GM19395 (cell line): Measurements from ENCODE around the gene MTURN.
"Not testable (repeated sequence)": the region's sequence is repeated elsewhere in the genome, so short reads cannot be mapped to it uniquely, and the experiment has no call there.

ENCODE experiments used
- ATAC-seq: cut with Tn5 transposase; IDR thresholded peaks from one replicate; pipeline ENCODE4 v1.9.1; 2021; ENCODE audit warnings: mild to moderate bottlenecking, moderate library complexity; ENCODE audit not compliant: unreplicated experiment

The MTURN gene

GRCh38 chr7:30177186-30177585 is 42.4 kb downstream of the MTURN start:
- no peak for ATAC-seq

DNA sequence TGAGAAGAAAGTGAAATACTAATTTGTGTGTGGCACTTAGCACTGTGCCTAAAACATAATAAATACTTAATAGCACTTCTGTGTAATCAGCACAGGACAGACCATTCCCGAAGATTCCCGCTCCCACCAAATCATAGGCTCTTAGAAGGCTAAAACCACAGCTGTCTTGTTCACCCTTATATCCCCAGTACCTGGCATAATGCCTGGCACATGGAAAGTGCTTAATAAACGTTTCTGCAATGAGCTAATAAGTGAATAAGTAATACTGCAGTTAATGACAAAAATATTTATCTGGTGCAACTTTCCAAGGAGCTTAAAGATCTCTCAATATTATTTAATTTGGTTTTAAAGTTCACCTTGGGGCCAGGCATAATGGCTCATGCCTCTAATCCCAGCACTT is 43.2 kb downstream of the MTURN start:
- no peak for ATAC-seq

- peak; percentile 89 for ATAC-seq
These were observed 44.1 kb downstream of the MTURN start for GRCh38 chr7:30178748-30179436.

- ATAC-seq: no peak
These were observed 45.9 kb downstream of the MTURN start for GRCh38 chr7:30180718-30181117.

DNA sequence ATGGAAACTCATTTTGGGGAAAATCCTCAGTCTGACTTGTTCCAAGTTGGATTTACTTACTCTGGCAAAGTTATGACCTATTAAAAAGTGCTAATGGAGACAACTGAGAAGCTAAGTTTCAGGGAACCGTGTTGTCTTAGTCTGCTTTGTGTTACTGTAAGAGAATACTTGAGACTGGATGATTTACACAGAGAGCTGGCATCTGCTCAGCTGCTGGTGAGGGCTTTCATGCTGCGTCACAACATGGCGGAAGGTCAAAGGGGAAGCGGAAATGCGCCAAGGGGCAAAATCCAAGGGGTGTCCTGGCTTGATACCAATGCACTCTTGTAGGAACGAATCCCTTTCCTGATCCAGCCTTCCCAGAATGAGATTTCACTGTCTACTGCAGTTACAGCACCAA is 46.4 kb downstream of the MTURN start:
- no peak for ATAC-seq

DNA sequence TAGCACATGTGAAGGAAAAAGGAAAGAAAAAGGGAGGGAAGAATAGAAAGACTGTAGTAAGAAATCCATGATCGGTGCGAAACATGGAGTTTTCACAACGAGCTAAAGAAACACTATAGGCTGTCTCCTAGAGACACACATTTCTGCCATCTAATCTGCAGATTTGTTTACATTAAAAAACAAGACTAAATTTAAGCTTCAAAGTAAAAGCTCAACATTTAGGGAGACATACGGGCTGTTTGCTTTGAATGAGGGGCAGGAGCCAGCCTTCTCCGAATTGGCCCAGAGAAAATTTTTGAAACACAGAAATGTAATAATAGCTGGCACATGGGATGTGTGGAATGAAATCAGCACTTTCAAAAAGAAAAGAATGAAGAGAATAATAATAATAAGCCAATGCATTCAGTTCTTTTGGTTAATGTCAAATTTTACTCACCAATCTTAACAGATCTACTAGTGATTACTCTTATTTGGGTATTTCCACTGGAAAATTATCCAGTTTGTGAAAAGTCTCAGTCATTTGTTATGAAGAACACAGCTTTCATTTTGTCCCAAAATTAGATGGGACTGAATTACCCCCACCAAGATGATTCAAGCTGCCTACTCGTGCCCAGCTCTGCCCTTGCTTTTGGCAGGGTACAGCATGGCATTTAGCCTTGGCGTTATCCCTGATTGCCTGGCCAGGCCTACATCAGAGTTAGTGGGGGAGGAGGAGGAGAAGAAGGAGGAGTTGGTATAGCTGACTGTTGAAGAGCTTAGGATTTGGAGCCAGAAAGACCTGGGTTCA is 47.1 kb downstream of the MTURN start:
- no peak for ATAC-seq

- no peak for ATAC-seq
These were observed 48.0 kb downstream of the MTURN start for GRCh38 chr7:30182814-30183213.

GRCh38 chr7:30183749-30184369 is 49.1 kb downstream of the MTURN start:
- ATAC-seq: no peak

DNA sequence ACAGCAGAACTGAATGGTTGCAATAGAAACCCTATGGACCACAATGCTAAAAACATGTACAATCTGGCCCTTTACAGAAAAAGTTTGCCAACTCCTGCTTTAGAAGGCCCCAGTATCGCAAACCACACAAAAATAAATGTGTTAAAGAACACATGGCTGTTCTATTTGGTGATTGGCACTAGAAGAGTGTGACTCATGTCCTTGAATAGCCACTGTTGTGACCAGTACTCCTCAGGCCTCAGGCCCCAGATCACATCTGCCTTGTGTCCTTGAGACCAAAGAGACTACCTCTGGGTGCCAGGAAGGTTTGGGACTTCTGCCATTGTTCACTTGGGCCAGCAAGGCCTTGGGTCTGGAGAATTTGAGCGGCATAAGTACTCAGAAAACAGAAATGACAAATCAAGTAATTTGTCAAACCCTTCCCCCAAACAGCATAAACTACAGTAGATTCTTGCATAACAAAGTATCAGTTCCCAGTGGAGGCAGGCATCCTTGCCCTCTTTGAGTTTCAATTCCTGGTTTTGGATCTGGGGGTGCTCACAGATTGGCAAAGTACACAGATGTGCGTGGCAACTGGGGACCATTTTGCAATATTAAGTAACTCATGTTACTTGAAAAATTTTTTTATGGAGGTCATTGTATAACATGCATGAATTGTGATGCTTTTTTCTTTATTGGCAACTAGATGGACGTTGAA is 50.2 kb downstream of the MTURN start:
- ATAC-seq: no peak

DNA sequence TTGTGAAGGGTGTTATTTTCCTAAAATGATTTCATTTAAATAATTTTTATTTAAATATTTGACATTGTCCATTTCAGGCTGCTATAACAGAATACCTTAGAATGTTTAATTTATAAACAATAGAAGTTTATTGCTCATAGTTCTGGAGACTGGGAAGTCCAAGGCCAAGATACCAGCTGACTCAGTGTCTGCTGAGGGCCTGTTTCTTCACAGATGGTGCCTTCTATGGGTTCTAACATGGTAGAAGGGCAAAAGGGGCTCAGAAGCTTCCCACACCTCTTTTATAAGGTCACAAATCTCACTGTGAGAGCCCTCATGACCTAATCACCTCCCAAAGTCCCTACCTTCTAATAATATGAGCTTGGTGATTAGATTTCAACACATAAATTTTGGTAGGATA is 50.7 kb downstream of the MTURN start:
- ATAC-seq: no peak

DNA sequence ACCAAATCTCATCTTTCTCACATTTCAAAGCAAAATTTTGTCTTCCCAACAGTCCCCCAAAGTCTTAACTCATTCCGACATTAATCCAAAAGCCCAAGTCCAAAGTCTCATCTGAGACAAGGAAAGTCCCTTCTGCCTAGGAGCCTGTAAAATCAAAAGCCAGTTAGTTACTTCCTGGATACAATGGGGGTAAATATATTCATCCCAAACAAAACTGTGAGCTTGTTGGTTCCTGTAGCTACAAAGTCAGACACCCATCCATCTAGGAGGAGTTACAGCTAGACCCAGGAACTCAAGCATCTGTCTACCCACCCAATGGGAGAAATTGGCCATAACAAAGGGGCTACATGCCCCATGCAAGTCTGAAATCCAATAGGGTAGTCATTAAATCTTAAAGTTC is 51.9 kb downstream of the MTURN start:
- no peak for ATAC-seq

GRCh38 chr7:30187513-30187912 is 52.7 kb downstream of the MTURN start:
- no peak for ATAC-seq

DNA sequence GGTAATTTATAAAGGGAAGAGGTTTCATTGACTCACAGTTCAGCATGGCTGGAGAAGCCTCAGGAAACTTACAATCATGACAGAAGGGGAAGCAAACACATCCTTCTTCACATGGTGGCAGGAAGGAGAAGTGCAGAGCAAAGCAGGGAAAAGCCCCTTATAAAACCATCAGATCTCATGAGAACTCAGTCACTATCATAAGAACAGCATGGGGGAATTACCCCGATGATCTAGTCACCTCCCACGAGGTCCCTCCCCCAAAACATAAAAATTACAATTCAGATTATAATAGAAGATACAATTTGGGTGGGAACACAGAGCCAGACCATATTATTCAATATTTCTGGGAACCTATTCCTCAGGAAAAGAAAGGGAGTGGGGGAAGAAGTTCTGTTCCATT is 53.6 kb downstream of the MTURN start:
- ATAC-seq: not testable (repeated sequence)

GRCh38 chr7:30188811-30189210 is 54.0 kb downstream of the MTURN start:
- ATAC-seq: no peak

DNA sequence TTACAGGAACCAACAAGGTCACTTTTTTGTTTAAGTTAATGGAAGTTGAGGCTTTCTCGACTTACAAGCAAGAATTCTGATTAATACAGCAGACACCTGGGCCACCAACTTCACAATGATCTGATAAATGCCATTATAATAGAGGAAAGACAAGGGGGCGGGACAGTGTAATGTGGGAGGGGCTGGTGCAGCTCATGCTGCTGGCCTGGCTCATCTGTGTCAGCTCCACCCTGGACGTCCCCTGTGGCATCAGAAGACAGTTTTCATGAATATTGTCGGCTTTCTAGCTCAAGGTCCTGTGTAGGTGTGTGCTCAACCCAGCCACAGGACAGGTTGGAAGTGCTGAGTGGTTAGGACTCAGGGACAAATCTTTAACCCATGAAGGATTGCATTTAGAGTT is 57.0 kb downstream of the MTURN start:
- no peak for ATAC-seq

DNA sequence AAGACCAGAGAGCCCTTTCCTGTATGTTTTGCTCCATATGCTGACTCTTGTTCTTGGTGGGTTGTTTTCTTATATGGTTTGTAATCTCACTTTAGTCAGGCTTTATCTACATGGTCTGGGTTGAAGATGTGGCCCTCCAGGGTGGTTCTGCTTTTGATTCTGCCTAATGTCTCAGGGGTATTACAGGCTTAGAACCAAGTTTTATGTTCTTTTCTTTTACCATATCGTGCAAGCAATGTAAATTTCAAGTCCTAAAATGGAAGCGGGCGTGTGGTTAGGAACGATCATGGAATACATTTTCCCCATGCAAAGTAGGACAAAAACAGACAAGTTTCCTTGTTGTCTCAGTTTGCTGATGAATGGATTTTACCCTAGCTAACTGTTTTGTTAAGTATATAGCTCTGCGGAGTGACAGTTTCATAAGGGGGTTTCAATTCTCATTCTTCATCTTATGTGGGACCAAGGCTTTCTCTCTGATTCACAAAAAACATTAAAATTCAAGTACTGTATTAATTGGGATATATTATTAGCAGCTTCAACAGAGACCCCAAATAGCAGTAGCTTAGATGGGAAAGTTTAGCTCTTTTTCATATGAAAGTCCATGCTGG is 58.7 kb downstream of the MTURN start:
- ATAC-seq: no peak

DNA sequence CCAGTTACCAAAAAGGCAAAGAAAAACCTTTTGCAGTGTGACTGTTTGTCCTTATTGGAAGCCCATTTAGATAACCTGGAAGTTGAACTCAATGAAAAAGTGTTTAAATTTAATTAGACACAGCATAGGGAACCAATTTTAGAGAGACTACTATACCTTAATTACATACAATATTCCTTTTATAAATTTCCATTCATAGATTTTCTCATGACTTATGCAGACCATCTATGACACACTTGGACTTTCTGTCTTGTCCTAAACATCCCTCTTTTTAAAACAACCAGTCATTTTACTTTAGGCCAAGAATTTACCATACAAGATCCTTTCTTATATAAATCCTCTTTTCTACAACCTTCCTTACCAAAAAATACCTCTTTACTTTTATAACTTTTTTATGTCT is 61.6 kb downstream of the MTURN start:
- no peak for ATAC-seq

GRCh38 chr7:30197438-30197837 is 62.7 kb downstream of the MTURN start:
- no peak for ATAC-seq

- no peak for ATAC-seq
These were observed 64.5 kb downstream of the MTURN start for GRCh38 chr7:30199271-30199670.

DNA sequence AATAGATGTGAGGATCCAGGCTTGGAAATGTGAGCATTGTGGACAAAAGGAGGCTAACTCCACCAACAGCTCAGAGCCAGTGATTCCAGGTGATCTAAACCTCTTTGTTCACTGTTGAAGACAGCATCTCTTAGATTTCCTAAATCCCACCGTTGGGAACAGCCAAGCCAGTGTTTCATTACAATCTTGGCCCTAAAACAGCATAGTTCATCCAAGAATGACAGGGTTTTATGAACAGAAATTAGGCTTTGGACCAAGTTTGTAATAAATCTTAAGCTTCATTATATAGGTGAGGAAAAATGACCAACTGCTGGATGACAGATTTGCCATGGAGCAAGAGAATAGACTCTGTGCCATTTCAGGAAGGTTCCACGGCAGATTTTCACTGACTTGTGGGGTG is 65.8 kb downstream of the MTURN start:
- no peak for ATAC-seq

- ATAC-seq: peak; percentile 90
These were observed 66.4 kb downstream of the MTURN start for GRCh38 chr7:30201161-30201666.
